COLO668 (cell line): ENCODE data around the gene SRSF11.

ENCODE experiments used
- DNase-seq: peaks from one replicate; lab custom pipeline; 2025; ENCODE audit not compliant: unreplicated experiment; lab: John Stamatoyannopoulos, UW

SRSF11 gene

DNA sequence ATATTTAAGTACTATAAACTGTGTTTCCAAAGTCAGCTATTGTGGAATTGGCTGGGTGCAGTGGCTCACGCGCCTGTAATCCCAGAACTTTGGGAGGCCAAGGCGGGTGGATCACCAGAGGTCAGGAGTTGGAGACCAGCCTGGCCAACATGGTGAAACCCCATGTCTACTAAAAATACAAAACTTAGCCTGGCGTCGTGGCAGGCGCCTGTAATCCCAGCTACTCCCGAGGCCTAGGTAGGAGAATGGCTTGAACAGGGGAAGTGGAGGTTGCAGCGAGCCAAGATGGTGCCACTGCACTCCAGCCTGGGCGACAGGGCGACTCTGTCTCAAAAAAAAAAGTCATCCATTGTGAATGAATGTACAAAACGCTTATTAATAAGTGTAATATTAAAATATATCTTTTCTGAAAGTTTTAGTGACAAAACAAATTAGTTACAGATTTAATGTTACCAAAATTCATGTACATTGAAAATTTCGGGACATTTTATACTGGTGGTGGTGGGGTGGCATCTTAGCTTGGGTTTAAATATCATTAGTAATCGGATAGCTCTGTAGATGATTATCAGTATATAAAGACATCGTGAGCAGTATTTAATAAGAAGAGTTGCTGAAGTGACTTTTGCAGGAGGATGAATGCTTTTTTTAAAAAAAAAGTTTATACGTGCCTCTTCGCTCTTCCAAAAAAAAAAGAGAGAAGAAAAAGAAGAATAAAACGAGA lies 503 bp upstream of the SRSF11 start:
- no peak for DNase-seq

DNA sequence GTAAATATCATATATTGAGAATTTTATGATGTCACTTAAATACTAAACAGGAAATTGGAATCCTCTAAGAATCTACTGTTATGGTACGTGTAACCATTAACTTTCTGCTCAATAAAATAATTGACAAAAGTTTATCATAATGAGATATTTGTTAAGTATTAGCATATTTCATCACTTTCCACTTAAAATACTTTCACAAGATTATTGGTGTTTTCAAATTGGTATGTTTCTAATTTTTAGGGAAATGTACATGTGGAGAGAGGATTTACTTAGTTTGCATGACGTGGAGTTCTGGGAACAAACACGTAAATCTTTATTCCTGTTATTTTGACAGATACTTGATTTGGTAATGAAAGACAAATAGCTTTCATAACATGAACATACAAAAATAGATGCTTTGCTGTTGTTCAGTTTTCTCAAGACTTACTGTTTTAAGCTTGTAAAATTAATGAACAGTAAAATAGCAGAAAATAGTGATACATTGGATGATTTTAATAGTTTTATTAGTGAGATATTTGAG lies 1.6 kb downstream of the SRSF11 start:
- DNase-seq: no peak

DNA sequence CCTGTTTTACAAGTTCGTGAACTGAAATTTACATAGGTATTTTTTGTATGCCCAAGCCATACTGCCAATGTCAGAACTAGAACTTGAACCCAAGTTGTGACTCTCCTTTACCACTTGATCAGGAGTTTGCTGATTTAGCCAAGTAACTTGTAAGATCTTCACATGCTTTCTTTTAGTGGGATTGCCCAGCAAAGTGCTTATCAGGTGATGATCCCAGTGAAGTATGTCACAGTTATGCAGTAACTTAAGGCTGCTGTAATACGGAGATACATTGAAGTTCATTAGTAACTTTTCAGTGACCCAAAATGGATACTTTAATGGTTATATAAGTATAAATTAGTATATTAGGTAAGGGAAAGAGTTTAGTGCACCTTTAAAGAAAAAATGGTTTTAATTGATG lies 3.8 kb downstream of the SRSF11 start:
- no peak for DNase-seq

DNA sequence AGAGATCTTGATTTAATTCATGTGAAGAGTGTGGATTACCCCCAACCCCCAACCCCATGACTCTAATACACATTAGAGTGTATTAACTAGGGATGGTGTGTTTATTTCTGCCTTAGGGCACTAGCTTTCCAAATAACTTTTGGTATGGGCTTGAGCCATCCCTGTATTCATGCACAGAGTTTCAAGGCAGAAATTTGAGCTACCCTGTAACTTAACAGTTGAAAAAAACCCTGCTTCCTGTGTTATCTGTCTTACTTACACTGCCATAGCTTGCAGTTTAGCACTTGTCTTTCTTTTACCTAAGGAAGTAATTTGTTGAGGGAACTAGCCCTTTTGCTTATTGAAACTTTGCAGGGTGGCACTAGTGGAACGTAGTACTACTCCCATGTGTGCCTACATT lies 6.3 kb downstream of the SRSF11 start:
- no peak for DNase-seq

DNA sequence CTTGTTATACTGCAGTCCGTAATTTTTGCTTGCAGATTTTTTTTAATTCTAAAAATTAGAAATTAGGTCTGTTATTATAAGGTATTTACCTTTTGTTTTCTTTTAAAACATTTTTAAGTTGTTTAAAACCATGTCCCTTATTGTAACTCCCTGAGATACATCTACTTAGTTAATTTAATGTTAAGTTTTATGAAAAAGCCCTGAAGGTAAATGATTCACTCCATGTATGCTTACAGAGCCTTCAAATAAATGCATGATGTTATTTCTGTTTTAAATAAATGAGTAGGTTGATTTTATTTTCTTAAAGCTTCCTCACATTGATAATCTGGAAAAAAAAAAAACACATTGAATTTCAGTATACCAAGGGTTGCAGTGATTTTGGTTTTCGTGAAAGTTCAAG lies 7.5 kb downstream of the SRSF11 start:
- DNase-seq: no peak

DNA sequence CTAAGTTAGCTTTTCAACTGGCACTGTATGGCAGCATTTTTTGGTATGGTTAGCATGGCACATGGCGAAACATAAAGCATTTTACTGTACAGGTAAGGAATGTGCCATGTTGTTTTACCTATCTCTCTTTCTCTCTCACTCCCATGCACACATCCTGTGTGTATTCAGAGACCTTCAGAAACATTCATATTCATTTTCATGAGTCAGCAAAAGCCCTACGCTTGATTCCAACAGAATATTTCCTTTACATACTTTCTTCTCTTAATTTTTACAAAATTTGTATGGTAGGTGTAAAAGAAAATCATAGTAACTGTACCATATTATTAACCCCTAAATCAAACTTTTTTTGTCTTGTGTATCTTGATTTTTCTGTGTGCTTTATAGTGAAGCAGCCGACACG lies 10.3 kb downstream of the SRSF11 start:
- DNase-seq: no peak

DNA sequence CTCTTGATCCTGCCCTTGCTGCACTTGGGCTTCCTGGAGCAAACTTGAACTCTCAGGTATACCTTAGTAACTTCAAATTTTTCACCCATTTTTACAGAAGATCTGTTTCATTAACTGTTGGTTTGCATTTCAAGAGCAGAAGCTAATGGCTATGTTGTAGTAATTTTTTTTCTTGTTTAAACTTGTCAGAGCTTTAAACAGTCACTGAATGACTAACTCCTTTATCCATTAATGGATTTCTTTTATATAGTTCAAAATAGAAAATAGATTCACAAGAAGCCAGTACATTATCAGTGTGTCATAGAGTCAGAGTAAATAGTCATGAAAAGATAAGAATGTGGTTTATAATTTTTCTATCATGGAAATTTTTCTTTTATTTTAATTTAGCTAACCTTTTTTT lies 13.6 kb downstream of the SRSF11 start:
- no peak for DNase-seq

DNA sequence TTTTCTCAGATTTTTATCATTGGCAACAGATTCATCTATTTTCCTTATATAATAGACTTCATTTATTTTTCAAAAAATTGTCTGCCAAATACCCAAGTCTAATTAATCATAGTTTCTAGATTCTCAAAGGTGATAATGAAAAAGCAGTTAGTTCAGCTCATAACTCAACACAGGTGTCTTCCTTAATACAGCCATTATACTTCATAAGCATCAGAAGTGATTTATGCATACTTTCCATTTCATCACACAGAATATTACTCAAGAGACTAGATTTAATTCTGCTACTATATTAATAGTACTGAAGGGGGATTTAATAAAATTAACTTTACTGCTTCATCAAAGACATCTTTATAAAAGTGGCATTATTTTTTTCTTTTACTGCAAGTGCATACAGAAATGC lies 18.8 kb downstream of the SRSF11 start:
- no peak for DNase-seq

DNA sequence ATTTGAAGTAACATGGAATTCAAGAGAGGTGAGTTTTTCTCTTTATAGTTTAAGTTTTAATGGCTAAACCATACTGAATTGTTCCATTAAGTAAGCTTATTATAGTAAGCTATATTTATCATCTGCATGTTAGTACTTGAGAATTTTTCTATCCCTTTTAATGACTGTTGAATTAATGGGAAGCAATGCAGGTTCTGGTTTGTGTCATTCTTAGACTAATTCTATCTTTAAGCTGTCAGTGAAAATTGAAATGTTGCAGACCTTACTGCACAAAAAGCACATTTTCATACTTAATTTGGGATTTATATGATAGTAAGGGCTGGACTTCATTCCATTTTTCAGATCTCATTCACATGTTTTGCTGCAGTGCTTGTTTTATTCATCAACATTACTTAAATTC lies 25.9 kb downstream of the SRSF11 start:
- no peak for DNase-seq

DNA sequence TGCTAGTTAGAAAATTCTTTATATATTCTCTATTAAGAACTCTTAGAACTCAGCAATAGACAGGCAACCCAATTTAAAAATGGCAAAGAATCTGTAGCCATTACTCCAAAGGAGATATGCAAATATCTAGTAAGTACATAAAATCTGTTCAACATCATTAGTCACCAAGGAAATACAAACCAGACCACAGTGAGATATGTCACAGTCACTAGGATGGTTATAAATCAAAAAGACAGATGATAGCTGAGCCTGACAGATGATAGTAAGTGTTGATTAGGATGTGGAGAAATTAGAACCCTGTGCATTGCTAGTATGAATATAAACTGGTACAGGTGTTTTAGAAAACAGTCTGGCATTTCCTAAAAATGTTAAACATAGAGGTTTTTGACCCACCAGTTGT lies 26.6 kb downstream of the SRSF11 start:
- no peak for DNase-seq

DNA sequence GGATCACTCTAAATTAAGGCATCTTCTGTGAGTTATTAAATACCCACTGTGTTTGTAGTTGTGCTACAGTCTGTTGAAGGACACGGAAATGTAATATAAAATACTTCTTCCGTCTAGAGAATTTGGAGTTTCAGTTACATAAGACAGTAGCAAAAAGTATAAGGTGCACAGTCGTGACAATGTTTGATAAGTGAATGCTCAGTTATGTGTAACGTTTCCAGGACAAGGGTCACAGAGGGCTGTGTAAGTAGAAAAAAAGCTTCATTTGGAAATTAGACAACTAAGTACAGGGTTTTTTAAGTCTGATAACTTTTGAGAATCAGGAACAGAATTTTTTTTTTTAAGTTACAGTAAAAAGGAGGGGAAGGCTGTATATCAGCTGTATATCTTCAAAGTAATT lies 27.5 kb downstream of the SRSF11 start:
- DNase-seq: no peak

DNA sequence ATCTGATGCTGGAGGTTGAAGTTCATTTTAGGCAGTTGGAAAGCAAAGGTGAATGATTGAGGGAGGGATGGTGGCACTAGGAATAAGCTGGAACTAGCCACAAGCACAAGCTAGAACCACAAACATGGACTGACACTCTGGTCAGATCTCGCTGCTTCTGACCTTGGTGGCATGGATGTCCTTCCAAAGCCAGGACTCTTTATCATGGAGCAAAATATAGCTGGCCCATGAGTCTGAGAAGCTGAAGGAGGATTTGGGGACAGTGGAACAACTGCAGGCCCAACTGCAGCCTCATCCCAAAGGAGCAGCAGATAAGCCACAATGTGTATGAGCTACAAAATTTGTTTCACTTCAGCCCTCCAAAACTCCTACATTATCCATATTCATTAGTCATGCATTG lies 35.5 kb downstream of the SRSF11 start:
- no peak for DNase-seq

DNA sequence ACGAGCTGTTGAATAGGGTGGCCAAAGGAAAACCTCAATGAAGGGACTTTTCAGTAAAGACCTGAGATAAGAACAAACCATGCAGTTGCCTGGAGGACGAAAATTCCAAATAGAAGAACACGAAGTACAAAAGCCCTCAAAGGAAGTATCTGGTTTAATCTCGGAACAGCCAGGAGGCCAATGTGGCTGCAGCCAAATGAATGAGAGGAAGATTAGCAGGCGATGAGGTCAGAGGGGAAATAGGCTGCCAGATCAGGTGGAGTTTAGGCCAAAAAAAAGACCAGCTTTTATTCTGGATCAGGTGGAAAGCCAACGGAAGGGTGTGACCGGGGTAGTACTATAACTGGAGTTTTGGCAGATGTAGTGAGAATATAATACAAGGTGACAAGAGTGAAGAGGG lies 43.7 kb downstream of the SRSF11 start:
- DNase-seq: no peak

DNA sequence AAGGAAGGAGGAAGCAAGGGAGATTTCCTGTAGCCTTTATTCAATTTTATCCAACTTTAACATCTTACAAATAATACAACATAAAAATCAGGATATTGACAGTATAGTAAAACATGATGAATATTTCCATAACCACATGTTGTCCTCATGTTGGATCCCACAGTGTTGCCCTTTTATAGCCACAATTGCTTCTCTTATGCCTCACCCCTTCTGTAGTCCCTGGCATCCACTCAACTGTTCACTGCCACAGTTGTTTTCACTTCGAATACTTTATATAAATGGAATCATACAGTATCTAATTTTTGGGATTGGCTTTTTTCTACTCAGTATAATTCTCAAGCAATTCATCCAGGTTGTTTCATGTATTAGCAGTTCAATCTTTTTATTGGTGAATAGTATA lies 44.8 kb downstream of the SRSF11 start:
- no peak for DNase-seq

DNA sequence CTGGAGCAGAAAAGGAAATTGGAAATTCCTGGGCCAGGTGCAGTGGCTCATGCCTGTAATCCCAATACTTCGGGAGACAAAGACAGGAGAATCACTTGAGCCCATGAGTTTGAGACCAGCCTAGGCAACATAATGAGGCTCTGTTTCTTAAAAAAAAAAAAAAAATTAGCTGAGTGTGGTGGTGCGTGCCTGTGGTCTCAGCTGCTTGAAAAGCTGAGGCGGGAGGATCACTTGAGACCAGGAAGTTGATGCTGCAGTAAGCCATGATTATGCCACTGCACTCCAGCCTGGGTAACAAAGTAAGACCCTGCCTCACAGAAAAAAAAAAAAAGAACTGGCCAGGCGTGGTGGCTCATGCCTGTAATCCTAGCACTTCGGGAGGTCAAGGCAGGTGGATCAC lies 56.7 kb downstream of the SRSF11 start:
- DNase-seq: no peak

DNA sequence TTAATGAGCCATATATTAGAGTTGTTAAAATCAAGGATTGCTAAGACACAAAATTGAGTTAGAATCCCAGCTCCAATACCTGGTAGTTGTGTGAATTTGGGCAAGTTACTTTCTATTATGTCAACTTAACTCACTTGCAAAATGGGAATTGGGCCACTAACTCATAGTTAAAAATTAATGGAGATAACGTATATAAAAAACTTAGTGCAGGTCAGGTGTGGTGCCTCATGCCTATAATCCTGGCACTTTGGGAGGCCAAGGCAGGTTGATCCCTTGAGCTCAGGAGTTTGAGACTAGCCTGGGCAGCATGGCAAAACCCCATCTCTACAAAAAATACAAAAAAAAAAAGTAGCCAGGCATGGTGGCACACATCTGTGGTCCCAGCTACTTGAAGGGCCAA lies 57.5 kb downstream of the SRSF11 start:
- DNase-seq: no peak

DNA sequence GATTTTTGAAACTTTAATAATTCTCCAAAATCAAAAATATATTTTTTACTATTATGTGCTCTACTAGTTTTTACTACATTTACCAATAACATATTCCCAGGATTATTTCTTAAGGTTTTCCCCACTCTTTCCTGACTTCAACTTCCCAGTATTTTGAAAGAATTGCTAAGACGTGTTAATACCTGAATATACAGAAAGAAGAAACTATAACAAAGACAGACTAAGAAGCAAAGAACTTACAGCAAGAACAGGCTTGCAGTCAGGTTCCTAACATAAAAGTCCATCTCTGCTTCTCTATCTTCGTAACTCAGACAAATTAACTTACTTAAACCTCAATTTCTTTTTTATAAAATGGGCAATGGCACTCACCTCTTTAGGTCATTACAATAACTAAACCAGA lies 63.2 kb downstream of the SRSF11 start:
- DNase-seq: no peak

DNA sequence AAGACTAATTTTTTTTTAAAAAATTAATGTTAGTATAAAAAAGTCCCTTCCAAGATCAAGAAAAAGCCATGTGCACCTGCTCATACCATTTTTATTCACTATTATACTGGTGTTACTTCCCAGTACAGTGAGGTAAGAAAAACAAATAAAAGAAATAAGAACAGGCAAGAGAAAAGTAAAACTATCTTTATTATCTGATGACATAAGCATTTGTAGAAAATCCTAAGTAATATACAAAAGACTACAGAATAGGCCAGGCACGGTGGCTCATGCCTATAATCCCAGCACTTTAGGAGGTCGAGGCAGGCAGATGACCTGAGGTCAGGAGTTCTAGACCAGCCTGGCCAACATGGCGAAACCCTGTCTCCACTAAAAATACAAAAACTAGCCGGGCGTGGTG lies 65.3 kb downstream of the SRSF11 start:
- no peak for DNase-seq

DNA sequence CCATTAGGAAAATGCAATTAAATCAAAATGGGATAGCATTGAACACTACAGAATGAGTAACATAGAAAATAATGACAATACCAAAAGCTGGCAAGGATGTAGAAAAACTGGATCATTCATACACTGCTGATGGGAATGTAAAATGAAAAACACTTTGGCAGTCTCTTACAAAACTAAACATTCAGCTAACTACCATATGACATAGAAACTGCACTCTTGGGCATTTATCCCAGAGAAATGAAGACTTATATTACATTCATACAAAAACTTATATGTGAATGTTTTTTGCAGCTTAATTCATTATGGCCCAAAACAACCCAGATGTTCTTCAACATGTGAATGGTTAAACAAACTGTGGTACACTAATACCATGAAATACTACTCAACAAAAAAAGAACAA lies 67.0 kb downstream of the SRSF11 start:
- no peak for DNase-seq

DNA sequence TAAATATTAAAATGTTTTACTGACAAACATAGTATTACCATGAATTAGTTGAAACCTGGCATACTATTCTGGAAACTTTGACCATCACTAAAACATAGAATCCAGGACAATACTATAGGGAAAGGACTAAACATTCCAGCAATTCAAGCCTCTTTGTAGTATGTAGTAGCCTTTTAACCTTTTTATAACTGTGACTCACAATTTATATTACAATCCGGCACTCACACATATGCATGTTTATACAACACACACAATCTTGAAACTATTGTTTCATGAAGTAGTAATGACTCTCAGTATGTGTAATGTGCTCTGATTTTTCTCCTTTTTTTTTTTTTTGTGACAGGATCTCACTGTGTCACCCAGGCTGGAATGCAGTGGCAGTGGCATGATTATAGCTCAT lies 69.0 kb downstream of the SRSF11 start:
- DNase-seq: no peak

DNA sequence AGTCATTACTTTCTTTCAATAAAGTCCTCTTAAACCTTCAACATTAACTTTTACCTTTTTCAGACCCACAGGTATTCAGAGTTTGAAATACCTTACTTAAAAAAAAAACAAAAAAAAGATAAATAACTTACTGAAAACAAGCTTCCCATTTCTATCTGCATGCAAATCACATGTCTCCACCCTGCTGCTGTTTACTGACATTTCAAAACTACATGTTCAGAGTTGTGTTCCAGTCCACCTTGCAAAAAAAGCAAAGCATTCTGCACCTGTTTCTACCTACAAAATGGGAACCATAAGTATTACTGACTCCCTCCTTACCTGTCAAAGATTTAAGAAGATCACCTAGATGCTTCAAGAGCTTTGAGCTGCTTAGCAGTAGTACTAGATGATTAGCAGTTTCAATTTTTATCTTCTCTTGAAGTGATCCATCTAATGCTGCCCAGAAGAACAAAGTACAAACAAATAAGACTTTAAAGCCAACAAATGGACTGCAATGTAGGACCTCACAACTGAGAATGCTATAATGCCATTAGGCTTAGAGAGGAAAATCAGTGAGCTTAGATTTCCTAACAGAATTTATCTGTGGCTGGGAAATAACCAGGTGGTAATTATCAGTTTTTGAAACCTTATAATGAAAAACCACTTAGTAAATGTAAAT lies 72.1 kb downstream of the SRSF11 start:
- DNase-seq: no peak

DNA sequence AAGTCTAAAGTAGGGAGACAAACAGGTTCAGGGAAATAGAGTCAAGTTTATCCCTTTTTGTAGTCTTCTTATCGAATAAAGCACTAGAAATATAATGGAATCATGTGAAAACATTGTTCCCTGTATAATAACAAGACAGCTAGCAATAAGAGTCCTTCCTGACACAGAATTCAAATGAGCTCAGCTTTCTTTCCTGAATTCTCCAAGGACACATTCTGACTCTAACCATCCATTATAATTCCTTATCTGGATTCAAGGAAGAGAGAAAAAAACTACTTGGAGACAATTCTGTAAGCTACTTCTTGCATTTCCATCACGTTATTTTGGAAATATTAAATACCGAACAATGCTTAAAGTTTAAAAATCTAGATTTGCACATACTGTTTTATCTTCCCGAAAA lies 74.6 kb downstream of the SRSF11 start:
- DNase-seq: no peak

DNA sequence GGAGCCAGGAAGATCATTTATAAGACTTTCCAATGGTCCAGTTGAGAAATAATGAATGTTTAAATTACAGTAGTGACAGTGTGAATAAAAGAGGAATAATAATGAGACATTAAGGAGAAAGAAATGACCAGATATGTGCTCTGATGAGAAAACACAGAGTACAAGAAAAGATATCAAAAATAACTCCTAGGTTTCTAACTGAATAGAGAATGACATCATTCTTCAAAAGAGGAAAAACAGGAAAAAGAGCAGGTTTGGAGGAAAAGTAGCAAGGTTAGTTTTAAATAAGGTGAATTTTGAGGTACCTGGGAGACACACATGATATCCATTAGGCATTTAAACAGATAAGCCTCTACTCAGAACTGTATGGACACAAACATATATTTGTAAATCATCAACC lies 78.3 kb downstream of the SRSF11 start:
- DNase-seq: no peak
